NCI-H1092 (cell line): ENCODE data around the gene HSCB.
"Not testable (repeated sequence)": the region's sequence is repeated elsewhere in the genome, so short reads cannot be mapped to it uniquely, and the experiment has no call there.

Experiments
- DNase-seq: peaks from one replicate; lab custom pipeline; 2025; lab: John Stamatoyannopoulos, UW

HSCB gene, protein sequence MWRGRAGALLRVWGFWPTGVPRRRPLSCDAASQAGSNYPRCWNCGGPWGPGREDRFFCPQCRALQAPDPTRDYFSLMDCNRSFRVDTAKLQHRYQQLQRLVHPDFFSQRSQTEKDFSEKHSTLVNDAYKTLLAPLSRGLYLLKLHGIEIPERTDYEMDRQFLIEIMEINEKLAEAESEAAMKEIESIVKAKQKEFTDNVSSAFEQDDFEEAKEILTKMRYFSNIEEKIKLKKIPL

GRCh38 chr22:28741785-28742561 lies at the start of gene HSCB, which contains the start of gene CHEK2:
TSS of gene HSCB (plus strand) at chr22:28742039. CDS start at chr22:28742096, 57 bp downstream.
TSS of gene CHEK2 (minus strand) at chr22:28741820. CDS start at chr22:28734721, 7,099 bp downstream.
- peak; percentile 98 for DNase-seq

- DNase-seq, result not testable (repeated sequence)
These were observed 48.6 kb upstream of the HSCB start for GRCh38 chr22:28693041-28693760.

DNA sequence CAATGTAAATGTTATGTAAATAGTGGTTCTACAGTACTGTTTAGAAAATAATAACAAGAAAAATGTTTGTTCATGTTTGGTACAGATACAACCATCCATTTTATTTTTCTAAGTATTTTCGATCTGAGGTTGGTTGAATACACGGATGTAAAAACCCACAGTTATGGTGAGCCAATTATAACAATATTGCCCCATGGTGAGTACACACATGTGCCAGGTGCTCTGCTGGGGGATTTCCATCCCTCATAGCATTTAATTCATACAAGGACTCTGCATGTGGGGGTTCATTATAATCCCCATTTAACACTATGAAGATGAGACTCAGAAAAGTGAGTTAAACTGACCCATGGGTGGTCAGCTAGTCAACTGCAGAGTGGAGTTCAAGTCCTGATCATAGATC lies 38.9 kb upstream of the HSCB start:
- no peak for DNase-seq

DNA sequence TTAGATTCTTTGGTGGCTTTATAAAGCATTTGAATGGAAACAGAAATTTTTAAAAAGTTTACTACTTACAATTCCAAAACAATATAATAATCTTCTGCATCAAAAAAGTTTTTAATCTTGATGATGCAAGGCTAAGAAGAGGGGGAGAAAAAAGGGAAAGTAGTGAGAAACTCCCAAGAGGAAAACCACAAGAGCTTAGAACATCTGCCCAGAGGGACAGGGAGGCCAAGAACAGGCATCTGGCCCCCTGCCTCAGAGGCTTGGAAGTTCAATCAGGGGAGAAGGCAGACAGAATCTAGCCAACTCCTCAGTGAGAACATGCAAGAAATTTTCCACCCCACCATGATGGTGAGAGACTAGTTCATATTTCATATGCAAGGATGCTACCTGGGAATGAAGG lies 38.4 kb upstream of the HSCB start:
- DNase-seq, result no peak

GRCh38 chr22:28706845-28707244 lies 35.0 kb upstream of the HSCB start:
- no peak for DNase-seq

- no peak for DNase-seq
These were observed 31.7 kb upstream of the HSCB start for GRCh38 chr22:28710107-28710506.

- no peak for DNase-seq
These were observed 31.2 kb upstream of the HSCB start for GRCh38 chr22:28710576-28711191.

GRCh38 chr22:28711341-28711740 lies 30.5 kb upstream of the HSCB start:
- no peak for DNase-seq

DNA sequence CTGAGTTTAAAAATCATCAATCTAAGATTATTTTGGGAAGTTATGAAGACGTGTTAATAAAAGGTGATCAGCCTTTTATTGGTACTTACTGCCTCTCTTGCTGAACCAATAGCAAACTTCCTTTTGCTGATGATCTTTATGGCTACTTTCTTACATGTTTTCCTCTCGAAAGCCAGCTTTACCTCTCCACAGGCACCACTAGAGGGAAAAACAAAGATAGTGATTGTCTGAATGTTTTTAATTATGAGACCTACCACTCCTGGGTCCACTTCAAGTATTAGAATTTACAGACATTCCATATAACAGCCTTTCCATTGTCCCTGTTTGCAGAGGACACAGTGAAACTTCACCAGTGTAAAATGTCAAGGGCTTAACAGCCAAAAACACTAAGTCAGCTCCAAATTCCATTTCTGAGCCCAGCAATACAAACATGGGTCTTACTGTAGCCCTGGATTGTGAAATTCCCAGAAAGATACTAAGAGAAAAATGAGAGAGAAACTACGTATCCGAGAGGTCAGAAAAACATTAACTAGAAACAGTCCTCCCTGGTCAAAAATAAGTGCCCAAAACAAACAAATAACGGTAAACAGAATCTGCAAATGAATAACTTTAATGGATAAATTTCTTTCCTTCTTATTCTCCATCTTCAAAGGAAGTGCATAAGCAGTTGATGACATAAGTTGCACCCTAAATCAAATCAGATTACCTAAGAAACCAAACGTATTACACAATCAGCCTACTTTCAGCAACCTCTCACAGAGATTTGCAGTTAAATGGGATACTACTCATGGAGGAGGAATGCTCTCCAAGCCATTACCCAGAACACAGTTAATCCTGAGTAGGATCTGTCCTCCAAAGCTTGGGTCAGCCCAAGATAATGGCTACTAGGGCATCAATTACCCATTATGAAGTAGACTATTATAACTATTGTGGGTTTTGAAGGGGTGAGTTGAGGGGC lies 29.7 kb upstream of the HSCB start:
- no peak for DNase-seq

GRCh38 chr22:28714043-28714628 lies 27.7 kb upstream of the HSCB start:
- no peak for DNase-seq

GRCh38 chr22:28715611-28716010 lies 26.2 kb upstream of the HSCB start:
- no peak for DNase-seq

GRCh38 chr22:28716686-28717085 lies 25.2 kb upstream of the HSCB start:
- DNase-seq, result no peak

DNA sequence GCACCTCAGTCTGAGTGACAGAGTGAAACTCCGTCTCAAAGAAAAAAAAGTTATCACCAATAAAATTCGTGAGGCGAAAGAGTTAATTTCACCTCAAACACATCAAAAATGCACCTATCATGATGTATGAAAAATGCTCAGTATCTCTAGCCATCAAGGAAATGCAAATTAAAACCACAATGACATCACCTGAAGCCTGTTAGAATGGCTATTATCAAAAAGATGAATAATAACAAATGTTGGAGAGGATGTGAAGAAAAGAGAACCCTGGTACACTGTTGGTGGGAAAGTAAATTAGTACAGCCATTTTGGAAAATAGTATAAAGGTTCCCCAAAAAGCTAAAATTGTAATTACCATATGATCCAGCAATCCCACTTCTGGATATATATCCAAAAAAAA lies 23.8 kb upstream of the HSCB start:
- no peak for DNase-seq

GRCh38 chr22:28728002-28728401 lies 13.8 kb upstream of the HSCB start:
- no peak for DNase-seq

DNA sequence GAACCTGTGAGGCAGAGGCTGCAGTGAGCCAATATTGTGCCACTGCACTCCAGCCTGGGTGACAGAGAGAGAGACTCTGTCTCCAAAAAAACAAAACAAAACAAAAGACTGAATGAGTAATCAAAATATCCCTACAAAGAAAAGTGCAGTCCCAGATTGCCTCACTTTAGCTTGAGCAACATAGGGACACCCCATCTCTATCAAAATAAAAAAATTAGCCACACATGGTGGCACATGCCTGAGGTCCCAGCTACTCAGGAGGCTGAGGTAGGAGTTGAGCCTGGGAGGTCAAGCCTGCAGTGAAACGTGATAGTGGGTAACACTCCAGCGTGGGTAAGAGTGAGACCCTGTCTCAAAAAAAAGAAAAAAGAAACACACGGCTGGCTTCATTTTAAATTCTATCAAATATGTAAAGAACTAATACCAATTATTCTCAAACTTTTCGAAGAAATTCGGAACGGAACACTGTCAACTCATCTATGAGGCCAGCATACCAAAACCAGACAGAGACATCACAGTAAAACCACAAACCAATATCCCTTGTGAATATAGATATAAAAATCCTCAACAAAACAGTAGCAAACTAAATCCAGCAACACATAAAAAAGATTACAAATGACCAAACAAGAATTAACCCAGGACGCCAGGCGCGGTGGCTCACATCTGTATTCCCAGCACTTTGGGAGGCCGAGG lies 13.1 kb upstream of the HSCB start:
- DNase-seq, result no peak

- DNase-seq, result no peak
These were observed 11.7 kb upstream of the HSCB start for GRCh38 chr22:28730179-28730578.

DNA sequence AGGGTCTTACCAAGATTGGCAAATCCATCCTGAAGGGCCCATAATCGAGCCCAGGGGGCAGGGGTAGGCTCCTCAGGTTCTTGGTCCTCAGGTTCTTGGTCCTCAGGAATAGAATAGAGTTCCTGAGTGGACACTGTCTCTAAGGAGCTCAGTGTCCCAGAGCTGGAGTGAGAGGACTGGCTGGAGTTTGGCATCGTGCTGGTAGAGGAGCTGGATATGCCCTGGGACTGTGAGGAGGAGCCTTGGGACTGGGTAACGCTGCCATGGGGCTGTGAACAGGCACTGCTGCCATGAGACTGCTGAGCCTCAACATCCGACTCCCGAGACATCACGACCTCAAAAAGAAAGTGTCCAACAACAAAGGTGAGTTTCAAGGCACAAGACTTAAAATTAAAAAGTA lies 7.4 kb upstream of the HSCB start:
- DNase-seq, result no peak

DNA sequence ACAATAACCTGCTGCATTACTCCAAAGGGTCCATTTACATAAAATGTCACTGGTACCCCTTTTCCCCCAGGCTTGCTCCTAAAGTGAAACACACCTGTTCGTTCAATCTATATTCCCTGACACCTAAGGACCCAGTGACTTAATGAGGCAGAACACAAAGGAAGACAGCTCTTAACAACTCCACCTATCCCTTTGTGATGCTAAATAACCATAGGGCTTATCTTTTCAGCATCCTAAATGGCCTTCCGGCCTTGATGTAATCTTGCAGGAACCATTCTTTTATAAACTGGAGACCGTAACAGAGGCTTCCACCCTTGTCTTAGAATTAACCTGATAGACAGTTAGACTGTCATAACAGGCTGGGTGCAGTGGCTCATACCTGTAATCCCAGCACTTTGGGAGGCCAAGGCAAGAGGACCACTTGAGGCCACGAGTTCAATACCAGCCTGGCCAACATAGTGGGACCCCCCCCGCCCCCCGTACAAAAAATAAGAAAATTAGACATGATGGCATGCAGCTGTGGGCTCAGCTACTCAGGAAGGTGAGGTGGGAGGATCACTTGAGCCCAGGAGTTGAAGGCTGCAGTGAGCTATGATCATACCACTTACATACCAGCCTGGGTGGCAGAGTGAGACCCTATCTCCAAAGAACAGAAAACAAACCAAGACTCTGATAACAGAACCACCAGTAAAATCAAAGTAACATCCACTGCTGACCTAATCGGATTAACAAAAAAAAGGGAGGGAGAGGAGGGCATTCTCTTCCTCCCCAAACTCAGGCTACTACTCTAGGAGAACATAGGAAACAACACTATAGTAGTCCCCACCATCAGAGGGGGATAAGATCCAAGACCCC lies 5.3 kb upstream of the HSCB start:
- no peak for DNase-seq

- DNase-seq, result no peak
These were observed 4.1 kb upstream of the HSCB start for GRCh38 chr22:28737701-28738100.
